Spleen (tissue), 7 donors: ENCODE data around the gene TMEM272.

Experiments used
- CTCF ChIP-seq, 11 experiments: fragments of 200-600 bp in 7 of 11; fragments of 450-650 bp in 4 of 11; sonication (generic) in 4 of 11; IDR thresholded peaks in 8 of 11; conservative IDR thresholded peaks in 3 of 11; 1 replicate in 7 of 11; 2 replicates in 4 of 11; pipeline versions ENCODE4 v1.4.0 to v1.8.0; 2016 to 2021; ENCODE audit warnings: antibody characterized with exemption in 11 of 11, inconsistent platforms in 4 of 11, mild to moderate bottlenecking in 1 of 11
- POLR2A ChIP-seq, 3 donors: fragments of 450-650 bp; IDR thresholded peaks; one replicate each; pipeline ENCODE4 v1.5.1; 2017; ENCODE audit warnings: antibody characterized with exemption in 3 of 3, mild to moderate bottlenecking in 1 of 3
- POLR2AphosphoS5 ChIP-seq, 3 donors: sonication (generic); formaldehyde crosslinking; IDR thresholded peaks; one replicate each; pipeline ENCODE4 v1.5.1; 2017; ENCODE audit warnings: antibody characterized with exemption in 3 of 3
- donor health status: DM: no; HTN: no; CAD: no; lungs with moderate emphysema.
- donor health status: DM: no; HTN: no; CAD: no.
- donor health status: DM: no; HTN: no; CAD: no.

GRCh38 chr13:51832471-51833152 lies 12.4 kb downstream of the TMEM272 start:
- TF ChIP-seq CTCF (IDR thresholded peaks at IDR 0.05 in 8 of 11, conservative IDR thresholded peaks at IDR 0.05 in 3 of 11) (peak; percentile 19 to 75 (median 65)), POLR2AphosphoS5 (IDR thresholded peaks at IDR 0.05) (peak in 1 of 3 donors; percentile 33), POLR2A (IDR thresholded peaks at IDR 0.05) (no peak)
